ENCODE results near the gene USP33.

DNA sequence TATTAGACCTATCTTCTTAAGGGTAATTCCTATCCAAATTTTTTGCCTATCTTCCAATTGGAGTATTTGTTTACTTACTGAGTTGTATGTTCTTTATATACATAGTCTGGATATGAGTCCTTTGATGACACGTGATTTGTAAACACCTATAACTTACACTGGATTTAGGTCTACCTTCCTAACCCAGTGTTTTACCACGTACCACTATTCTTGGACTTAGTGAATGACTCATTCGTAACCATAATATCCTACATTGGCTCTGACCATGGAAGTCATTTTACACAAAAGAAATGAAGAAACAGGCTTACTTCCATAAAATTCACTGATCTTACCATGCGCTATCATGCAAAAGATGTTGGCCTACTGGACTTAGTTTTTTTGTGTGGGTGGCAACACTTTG, 53.3 kb downstream of the USP33 start:
- TF ChIP-seq, protein P1, sequence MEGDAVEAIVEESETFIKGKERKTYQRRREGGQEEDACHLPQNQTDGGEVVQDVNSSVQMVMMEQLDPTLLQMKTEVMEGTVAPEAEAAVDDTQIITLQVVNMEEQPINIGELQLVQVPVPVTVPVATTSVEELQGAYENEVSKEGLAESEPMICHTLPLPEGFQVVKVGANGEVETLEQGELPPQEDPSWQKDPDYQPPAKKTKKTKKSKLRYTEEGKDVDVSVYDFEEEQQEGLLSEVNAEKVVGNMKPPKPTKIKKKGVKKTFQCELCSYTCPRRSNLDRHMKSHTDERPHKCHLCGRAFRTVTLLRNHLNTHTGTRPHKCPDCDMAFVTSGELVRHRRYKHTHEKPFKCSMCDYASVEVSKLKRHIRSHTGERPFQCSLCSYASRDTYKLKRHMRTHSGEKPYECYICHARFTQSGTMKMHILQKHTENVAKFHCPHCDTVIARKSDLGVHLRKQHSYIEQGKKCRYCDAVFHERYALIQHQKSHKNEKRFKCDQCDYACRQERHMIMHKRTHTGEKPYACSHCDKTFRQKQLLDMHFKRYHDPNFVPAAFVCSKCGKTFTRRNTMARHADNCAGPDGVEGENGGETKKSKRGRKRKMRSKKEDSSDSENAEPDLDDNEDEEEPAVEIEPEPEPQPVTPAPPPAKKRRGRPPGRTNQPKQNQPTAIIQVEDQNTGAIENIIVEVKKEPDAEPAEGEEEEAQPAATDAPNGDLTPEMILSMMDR (conservative IDR thresholded peaks at IDR 0.05), result no peak
- no peak for TF ChIP-seq ZFX (IDR thresholded peaks at IDR 0.05)
